Measurements from ENCODE around the gene ZC3H13.
"Not testable (repeated sequence)": the region's sequence is repeated elsewhere in the genome, so short reads cannot be mapped to it uniquely, and the experiment has no call there.

ZC3H13 gene

GRCh38 chr13:46006688-46007452 is 45.7 kb downstream of the ZC3H13 start:
- no peak for DNase-seq

DNA sequence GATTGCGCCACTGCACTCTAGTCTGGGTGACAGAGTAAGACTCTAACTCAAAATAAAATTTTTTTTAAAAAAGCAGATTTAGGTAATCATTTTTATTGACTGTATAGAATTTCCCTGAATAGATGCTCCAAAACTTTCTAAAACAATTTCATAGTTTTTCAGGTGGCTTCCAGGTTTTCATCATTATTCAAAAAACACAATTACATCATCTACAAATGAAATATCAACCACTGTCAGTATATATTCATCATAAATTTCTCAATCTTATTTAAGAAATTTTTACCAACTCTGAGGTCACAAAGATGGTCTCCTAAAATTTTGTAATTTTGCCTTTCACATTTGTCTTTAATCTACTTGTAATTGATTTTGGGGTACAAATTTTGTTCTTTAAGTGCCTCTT is 48.1 kb downstream of the ZC3H13 start:
- DNase-seq = no peak

GRCh38 chr13:45996631-45997030 is 55.9 kb downstream of the ZC3H13 start:
- DNase-seq = no peak

- no peak for DNase-seq
These were observed 57.3 kb downstream of the ZC3H13 start for GRCh38 chr13:45995245-45995644.

- DNase-seq = no peak
These were observed 57.8 kb downstream of the ZC3H13 start for GRCh38 chr13:45994752-45995151.

DNA sequence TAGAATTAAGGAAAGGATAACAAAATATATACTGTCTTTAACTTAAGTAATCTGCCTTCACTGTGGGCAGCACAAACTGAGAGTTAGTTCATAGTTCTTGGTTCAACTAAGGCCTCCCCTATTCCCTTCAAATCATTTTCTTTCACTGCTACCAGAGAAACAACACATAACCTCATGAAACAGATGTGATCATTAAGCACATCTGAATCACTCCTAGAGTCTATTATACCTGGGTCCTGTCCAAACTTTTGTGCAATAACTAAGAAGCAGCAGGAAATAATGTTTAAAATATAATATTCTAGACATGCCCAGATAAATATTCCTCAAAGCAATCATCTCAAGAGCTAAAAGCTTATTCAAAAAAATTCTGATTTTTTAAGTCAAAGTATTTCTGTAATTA is 62.9 kb downstream of the ZC3H13 start:
- DNase-seq = no peak

GRCh38 chr13:45981127-45981526 is 71.4 kb downstream of the ZC3H13 start:
- DNase-seq = not testable (repeated sequence)

GRCh38 chr13:45975337-45975736 is 77.2 kb downstream of the ZC3H13 start:
- no peak for DNase-seq

GRCh38 chr13:45974500-45974899 is 78.0 kb downstream of the ZC3H13 start:
- DNase-seq = no peak

- no peak for DNase-seq
These were observed 85.0 kb downstream of the ZC3H13 start for GRCh38 chr13:45967589-45967988.

GRCh38 chr13:45966715-45967114 is 85.8 kb downstream of the ZC3H13 start:
- DNase-seq = no peak

GRCh38 chr13:45961468-45961867 is 91.1 kb downstream of the ZC3H13 start:
- no peak for DNase-seq

GRCh38 chr13:45954836-45955800 is 97.4 kb downstream of the ZC3H13 start:
- DNase-seq = no peak

- no peak for DNase-seq
These were observed 99.5 kb downstream of the ZC3H13 start for GRCh38 chr13:45953082-45953481.

DNA sequence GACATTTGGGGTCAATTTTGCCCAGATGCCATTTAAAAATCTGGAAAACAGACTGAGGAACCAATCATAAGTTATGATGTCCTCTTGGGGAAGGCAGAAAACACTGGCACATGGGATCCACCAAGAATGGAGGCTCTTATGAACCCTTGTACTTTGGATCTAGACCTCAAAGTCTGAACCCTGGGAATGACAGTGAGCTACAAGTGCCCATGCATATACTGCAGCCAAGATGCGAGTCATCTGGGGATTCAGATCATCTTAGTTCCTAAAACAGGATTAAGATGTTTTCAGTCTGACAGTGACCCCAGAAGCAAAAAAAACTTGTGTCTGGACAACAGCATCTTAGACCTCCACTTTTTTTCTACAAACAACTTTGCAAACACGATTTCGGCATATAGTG is 100.8 kb downstream of the ZC3H13 start:
- no peak for DNase-seq

- no peak for DNase-seq
These were observed 101.4 kb downstream of the ZC3H13 start for GRCh38 chr13:45951166-45951565.

DNA sequence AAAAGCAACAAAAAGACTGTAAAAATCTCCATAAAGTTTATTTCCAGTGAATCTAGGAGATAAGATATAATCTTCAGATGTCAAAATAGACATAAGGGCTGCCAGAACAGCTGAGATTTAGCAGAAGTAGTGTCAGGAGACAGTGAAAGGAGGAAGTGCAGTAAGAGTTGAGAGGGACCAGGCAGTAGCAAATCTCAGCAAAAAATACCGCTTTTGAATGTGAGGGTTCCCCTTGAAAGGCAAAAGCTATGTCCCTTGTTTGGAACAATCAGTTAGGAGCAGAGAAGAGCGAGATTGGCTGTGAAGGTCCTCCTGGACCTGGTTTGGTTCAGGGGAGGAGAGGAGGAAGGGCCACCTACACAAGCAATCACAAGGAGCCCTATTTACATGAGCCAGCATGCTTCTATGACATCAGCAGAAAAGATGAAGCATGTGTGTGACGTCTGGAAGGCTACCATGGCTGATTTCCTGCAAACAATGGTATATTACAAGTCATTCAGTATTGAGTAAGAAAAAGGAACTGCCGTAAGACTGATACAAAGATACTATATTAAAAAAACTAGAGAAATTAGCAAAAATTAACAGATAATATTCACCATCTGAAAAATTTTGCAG is 102.1 kb downstream of the ZC3H13 start:
- no peak for DNase-seq

GRCh38 chr13:45949161-45949560 is 103.4 kb downstream of the ZC3H13 start:
- no peak for DNase-seq

DNA sequence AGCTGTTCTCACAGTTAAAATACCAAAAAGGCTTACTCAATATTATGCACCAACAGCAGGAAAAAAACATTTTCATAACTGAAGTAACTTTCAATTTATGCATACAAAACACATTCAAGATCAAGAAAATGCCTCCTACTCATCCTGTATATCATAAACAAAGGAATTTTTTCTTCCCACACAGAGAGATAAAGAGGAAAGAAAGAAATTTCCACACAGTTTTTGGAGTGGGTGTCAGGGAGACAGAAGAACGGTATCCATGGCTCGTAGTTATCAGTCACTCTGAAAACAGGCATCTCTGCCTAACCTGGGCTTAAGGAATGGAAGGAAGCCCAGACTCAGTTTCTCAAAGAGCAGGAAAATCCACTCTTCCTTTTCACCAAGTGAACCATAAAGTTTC is 108.6 kb downstream of the ZC3H13 start:
- DNase-seq = no peak

DNA sequence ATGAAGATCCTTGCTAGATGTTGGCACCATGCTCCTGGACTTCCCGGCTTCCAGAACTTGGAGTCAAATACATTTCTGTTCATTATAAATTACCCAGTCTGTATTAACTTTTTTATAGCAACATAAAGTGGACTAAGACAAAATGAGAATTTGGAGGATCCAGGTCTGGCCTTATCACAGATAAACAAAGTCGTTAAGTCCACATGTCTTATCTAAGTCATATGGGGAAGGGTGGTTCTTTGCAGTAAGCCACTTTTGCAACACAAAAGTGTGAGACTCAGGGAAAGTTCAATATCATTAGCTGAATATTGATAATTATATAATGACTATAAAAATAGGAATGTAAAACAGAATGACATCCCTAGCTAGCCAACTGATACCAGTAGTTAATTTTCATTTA is 109.4 kb downstream of the ZC3H13 start:
- no peak for DNase-seq

DNA sequence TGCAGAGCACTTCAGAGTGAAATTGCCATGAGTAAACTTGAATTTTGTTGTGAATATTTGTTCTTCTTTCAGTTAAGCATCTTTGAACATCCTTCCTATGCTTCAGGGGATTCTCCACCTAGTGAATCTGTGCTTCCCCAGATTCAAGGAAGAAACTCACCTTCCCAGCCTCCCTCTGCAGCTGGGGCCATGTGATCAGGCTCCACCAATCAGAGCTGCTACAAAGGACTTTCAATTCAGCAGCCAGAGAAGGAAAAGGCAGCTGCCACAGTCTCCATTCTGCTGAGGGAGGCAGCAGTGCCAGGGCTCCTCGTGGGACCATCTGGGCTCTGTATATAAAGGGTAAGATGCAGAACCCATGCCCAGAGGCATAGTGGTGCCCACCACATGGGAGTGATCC is 111.3 kb downstream of the ZC3H13 start:
- DNase-seq = no peak

GRCh38 chr13:45940061-45940460 is 112.5 kb downstream of the ZC3H13 start:
- no peak for DNase-seq

- DNase-seq = no peak
These were observed 115.9 kb downstream of the ZC3H13 start for GRCh38 chr13:45936621-45937020.

GRCh38 chr13:45934283-45934682 is 118.3 kb downstream of the ZC3H13 start:
- no peak for DNase-seq

Measured in activated CD8-positive, alpha-beta memory T cell treated with anti-CD3 and anti-CD28 coated beads, Interleukin-2, amount 50 U/mL, for 4 hours (primary cell).